Measurements from ENCODE around the gene NKX2-4.

The NKX2-4 gene

DNA sequence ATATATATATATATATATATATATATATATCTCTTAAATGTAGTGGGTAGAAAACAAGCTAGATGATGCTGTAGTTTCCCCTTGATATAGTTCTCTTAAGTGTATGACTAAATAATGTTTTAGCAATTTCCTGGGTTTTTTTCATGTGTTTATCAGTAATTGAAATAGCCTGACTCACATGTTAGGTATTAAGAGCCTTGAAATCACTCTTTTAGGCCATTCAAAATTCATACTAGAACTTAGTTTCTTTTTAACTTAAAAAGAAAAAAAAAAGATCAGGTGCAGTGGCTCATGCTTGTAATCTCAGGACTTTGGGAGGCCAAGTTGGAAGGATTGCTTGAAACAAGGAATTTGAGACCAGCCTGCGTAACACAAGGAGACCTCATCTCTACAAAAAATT is 44.1 kb downstream of the NKX2-4 start:
- no peak for TF ChIP-seq CTCF (IDR thresholded peaks at IDR 0.05)
- Histone ChIP-seq H3K4me1 (no peaks in the 10 kb centered on the region), H3K9ac (no peak overlapping the region), H3K36me3 (ENCODE audit: control insufficient read depth, insufficient read depth, low read length) (no peaks in the 10 kb centered on the region), H2AFZ (no peak overlapping the region), H3K27ac (no peak overlapping the region), H3K4me2 (ENCODE audit: low read length) (no peak overlapping the region), H3K27me3 (ENCODE audit: control insufficient read depth, insufficient read depth, low read length) (no peaks in the 10 kb centered on the region), H3K79me2 (no peaks in the 10 kb centered on the region), H3K4me3 (ENCODE audit: low read depth, low read length) (no peak overlapping the region), H3K9me3 (ENCODE audit: control insufficient read depth, low read length) (no peaks in the 10 kb centered on the region)

DNA sequence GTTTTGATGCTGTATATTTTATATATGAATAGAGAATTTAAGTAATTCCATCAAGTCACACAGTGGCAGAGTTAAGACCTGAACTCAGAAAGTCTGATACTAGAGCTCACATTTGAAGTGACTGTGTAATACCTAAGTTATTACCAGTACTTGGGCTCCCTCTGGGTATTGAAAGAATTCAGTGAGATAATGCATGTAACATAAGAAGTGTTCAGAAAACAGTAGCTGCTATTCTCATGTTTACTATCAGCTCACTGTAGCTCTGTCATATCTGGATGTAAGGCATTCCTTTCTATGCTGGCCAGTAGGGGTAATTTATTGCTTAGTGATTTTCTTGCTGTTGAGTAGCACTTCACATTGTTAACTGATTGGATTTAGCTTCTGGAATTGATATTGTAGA is 44.6 kb downstream of the NKX2-4 start:
- Histone ChIP-seq H3K27me3 (ENCODE audit: control insufficient read depth, insufficient read depth, low read length) (no peaks in the 10 kb centered on the region), H3K9me3 (ENCODE audit: control insufficient read depth, low read length) (no peaks in the 10 kb centered on the region), H3K79me2 (no peaks in the 10 kb centered on the region), H3K27ac (no peak overlapping the region), H3K4me2 (ENCODE audit: low read length) (no peak overlapping the region), H3K36me3 (ENCODE audit: control insufficient read depth, insufficient read depth, low read length) (no peaks in the 10 kb centered on the region), H3K4me3 (ENCODE audit: low read depth, low read length) (no peak overlapping the region), H2AFZ (no peak overlapping the region), H3K4me1 (no peaks in the 10 kb centered on the region), H3K9ac (no peak overlapping the region)
- TF ChIP-seq CTCF (IDR thresholded peaks at IDR 0.05), result no peak

Measured in parathyroid adenoma (tissue), 2 donors.